ENCODE results near the gene SDF4.
A peak's percentile ranks its signal among the peaks of the same experiment; 100 is the strongest.

SDF4 gene
- total RNA-seq: 110 reads per million, percentile 84 among the genes with 10 or more reads in this experiment

GRCh38 chr1:1231400-1232207 lies at the start of gene SDF4:
SDF4 (minus strand) TSS chr1:1232001; CDS start chr1:1228772, 3,229 bp downstream.
- DNase-seq: peak; percentile 95

DNA sequence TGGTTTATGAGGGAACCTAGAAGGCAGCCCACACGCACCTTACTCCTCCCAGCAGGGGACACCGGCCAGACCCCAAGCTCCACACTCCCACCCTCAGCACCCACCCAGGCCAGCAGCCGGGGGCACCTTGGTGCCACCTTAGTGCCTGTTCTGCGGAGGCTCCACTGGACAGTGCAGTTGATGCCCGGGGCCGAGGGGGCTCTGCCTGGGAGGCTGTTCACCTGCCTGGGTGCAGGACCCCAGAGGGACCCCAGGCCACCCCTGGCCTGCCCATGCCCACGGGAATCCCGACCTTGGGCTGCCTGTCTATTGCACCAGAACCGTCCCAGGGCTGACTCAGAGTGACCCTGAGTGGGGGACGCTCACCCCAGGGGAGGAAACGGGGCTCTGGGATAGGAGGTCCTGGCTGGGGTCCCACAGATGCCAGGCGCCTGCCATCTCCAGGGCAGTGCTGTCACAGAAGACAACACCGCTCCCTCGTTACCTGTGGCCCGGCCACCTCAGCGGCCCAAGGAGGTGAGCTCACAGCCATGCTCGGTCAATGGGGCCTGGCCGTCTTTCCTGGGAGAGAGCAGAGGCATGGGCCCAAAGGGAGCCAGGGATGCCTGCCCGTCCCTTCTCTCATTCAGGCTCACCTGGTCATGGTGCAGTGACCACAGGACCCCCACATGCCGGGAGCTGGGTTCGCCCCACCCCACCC lies 49.1 kb upstream of the SDF4 start:
- DNase-seq: no peak

- DNase-seq: no peak
Observed at GRCh38 chr1:1279028-1279427, 47.2 kb upstream of the SDF4 start.

DNA sequence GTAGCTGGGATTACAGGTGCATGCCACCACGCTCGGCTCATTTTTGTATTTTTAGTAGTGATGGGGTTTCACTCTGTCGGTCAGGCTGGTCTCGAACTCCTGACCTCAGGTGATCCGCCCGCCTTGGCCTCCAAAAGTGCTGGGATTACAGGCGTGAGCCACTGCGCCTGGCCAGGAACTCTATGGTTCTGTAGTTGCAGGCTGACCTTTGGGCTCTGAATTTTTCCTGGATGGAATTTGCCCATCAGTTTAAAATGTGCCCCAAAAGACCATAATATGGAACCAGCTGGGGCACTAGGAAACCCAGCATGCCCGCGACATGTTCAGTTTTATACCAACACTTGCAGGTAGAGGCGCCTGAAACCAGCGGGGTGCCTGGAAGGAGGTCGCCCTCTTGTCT lies 46.8 kb upstream of the SDF4 start:
- no peak for DNase-seq

- DNase-seq: no peak
Observed at GRCh38 chr1:1275836-1276235, 44.0 kb upstream of the SDF4 start.

- DNase-seq: no peak
Observed at GRCh38 chr1:1274931-1275431, 43.2 kb upstream of the SDF4 start.

- DNase-seq: no peak
Observed at GRCh38 chr1:1274299-1274930, 42.6 kb upstream of the SDF4 start.

DNA sequence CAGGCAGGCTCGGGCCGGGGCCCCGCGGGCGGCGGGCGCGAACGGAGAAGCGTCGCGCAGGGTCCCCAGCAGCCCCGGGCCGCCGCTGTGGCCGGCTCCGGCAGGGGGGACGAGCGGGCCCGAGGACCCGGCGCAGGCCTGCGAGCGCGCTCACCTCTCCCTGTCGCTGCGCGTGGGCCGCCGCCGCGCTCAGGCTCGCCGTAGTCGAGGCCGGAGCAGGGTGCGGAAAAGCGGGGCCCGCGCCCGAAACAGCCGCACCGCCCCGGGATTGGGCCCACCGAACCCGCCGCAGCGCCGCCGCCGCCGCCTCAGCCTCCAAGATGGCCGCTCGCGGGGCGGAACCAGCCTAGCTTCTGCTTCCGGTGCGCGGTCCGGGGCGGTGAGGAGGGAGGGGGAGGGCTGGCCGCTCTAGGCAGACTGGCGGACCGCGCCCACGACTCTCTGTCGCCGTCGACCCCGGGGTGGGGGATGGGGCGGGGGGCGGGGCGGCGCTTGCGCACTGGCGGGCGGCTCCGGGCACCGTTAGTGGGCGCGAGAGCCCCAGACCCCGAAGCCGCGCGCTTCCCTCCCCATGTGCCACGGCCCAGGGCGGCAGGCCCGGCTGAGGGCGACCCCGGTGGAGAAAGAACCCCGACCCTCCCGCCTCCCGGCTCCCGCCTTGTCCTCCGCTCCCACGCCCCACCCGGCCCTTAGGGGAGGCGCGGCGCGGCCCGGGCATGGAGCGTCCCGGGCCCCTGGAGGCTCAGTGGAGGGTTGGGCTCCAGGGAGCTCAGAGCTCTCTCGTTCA lies 41.9 kb upstream of the SDF4 start, which contains the start of gene UBE2J2:
Gene UBE2J2, minus strand, starts transcription at position 343 of the 787 bp plus-strand sequence. CDS start 5,862 bp downstream, outside the sequence.
- peak; percentile 90 for DNase-seq

DNA sequence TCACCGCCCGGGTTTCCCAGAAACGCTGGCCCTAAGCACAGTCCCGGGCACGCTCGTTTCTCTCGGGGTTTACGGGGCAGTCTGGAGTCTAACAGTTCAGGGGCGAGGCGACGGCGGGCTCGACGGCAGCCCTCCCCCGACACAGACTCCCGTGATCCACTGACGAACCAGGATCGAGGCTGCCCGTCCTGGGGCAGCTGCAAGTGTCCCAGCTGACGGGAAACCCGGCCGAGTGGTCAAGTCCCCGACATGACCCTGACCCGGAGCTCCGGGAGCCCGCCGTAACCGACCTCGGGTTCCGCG lies 41.4 kb upstream of the SDF4 start:
- no peak for DNase-seq

GRCh38 chr1:1272341-1273208 lies 40.8 kb upstream of the SDF4 start:
- DNase-seq: no peak

GRCh38 chr1:1270813-1271212 lies 39.0 kb upstream of the SDF4 start:
- DNase-seq: no peak

DNA sequence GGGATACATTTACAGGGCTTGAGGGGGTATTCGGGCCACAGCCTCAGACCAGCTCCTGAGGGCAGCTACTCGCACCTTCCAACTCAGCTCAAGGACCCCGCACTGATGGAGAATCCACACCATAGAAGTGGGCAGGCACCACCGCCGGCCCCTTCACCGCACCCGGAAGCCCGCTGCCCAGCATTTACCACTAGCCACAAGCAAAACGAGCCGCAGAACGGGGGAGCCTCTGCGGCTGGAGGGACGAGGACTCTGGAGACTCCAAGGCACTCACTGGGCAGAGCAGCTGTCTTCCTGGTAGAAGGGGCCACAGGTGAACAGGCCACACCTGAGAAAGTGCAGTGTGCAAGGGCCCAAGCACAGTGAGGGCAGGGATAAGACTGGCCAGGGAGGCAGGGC lies 36.5 kb upstream of the SDF4 start:
- no peak for DNase-seq

GRCh38 chr1:1267488-1268283 lies 35.9 kb upstream of the SDF4 start:
- DNase-seq: no peak

DNA sequence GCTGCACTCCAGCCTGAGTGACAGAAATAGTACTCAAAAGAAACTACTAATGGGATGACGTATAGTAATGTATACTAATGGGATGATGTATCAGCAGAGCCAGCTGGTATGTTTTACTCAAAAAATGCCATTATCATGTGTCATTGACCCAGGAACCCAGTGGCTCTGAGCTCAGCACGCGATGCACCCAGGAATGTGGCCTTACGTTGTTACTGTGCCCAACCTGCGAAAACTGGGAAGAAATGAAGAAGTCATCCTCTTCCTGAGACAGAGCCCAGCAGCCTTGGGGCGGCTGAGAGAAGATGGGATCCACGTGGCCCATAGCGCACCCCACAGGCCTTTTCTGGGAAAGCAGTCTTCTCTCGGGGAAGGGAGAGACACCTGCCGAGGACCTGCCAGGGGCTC lies 33.1 kb upstream of the SDF4 start:
- DNase-seq: no peak

DNA sequence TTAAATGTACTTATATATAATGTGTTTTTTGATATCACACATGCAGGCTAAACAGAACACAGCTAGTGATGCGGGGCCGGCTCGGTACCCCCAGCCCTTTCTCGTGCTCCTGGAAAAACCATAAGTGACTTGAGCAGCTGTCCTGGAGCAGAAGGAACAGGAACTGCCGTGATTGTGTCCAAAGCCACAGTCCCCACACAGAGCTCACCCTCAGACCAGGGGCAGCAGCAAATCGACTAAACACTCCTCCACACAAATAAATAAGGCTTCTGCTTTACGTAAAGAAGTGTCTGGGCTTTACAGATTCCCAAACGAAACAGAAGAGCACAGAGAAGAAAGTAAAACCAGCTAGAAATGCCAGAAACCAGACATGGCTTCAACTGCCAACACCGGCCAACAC lies 32.2 kb upstream of the SDF4 start:
- DNase-seq: no peak

DNA sequence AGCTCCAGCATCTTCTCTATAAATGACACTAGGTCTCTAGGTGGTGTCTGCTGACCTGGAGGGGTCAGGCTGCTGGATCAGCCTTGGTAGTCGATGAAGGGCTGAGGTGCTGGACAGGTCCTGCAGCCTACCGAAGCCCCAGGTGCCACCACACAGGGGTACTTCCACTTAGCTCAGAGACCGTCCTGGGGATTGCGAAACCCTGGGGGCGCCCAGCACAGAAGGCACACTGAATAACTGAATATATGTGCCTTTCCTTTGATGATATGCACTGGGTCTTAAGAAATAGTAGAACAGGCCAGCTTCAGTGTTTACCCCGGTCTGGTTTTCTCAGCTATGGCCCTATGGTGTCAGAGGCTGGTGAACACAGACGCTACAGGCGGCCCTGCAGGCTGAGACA lies 31.0 kb upstream of the SDF4 start:
- no peak for DNase-seq

GRCh38 chr1:1262071-1262470 lies 30.3 kb upstream of the SDF4 start:
- DNase-seq: no peak

- DNase-seq: no peak
Observed at GRCh38 chr1:1260843-1261560, 29.2 kb upstream of the SDF4 start.

GRCh38 chr1:1259951-1260600 lies 28.3 kb upstream of the SDF4 start:
- no peak for DNase-seq

- DNase-seq: no peak
Observed at GRCh38 chr1:1259540-1259939, 27.7 kb upstream of the SDF4 start.
